GM15510 (cell line): ENCODE results near the gene VWDE.

Source experiments
- POLR2A ChIP-seq: IDR thresholded peaks from 3 replicates; pipeline ENCODE4 v1.6.1; 2011; ENCODE audit warnings: borderline replicate concordance; ENCODE audit not compliant: insufficient read length; ENCODE audit errors: extremely low read depth

The VWDE gene

DNA sequence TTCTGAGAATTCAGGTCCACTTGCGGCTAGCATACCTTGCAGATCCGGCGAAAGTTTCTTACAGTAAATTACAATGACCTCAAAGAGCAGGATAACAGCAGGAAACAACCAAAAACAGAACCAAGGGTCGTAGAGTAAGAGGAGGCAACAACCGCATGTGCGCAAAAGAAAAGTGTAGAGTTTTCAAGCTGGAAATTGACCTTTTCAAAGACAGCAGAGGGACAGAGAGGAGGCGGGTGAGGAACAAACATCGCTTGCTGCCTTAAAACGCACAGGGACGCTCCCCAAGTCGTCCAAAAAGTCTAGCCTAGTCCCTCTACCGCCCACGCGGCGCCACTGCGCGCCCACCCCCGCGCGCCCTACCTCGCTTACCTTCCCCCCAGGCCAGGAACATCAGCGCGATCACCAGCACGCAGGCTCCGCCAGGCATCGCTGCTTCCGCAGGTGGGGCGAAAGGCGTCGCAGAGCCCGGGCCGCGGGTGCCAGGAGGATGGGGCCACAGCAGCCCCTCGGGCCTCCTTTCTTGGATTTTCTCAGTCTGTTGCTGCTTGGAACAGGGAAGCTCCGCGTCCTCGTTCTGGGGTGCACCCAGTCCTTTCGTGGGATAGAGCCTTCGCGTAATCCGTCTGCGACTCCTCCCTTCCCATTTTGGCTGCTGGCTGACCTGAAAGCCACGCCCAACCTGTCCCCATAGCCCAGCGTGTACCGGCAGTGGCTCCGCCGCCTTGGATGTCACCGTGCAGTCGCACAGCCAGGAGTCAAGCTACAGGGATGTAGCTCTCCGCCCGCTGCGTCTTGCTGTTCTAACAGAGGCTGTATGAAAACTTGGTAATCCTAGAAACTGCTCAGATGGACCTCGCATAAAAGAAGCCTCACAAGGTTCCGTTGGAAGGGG, at the start of gene VWDE:
Gene VWDE (minus strand): TSS at position 579 of the 895 bp plus-strand sequence. CDS start 149 bp downstream, at position 430.
- TF ChIP-seq POLR2A = no peak

DNA sequence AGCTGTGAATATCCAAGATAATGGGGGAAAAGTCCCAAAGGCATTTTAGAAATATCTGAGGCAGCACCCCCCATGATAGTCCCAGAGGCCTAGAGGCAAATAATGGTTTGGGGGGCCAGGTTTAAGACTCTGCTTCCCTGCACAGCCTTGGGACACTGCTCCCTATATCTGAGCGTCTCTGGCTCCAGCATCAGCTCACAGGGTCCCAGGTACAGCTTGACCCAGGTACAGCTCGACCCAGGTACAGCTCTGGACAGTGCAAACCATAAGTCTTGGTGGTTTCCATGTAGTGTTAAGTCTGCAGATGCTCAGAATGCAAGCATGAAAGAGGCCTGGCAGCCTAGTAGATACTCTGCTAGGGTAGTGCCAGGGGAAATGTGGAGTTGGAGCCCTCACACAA, 47.0 kb upstream of the VWDE start:
- no peak for TF ChIP-seq POLR2A

DNA sequence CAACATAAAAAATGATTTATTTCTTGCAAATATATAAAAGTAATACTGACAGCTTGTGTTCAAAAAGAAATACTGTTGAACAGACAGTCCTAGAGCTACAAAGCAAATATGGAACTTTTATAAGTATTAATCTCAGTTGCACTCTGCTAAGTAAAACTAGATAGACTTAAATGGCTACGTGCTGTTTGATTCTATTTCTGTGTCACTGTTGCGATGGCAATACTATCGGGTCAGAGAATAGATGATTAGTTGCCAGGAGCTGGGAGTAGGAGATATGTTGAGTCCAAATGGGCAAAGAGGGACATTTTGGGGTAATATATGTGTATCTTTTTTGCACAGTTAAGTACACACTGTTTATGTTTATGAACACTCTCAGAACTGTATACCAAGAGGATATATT, 41.1 kb upstream of the VWDE start:
- no peak for TF ChIP-seq POLR2A

DNA sequence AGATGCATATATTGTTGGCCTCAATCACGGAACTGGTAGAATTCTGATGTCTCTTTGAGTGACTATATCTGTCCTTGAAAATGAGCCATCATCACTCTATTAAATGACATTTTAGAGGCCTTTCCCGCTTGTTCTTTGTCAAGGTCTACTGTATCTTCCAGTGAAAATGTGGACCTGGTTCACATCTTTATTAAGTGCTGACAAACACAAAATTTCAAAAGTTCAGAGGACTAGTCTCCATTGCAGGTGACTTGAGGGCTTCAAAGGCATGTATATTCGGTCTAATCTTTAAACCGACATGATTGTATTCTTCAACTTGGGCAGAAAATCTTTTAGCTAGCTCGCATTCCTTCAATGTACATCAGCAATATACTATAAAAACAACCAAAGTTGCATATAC, 36.6 kb upstream of the VWDE start:
- TF ChIP-seq POLR2A = no peak

DNA sequence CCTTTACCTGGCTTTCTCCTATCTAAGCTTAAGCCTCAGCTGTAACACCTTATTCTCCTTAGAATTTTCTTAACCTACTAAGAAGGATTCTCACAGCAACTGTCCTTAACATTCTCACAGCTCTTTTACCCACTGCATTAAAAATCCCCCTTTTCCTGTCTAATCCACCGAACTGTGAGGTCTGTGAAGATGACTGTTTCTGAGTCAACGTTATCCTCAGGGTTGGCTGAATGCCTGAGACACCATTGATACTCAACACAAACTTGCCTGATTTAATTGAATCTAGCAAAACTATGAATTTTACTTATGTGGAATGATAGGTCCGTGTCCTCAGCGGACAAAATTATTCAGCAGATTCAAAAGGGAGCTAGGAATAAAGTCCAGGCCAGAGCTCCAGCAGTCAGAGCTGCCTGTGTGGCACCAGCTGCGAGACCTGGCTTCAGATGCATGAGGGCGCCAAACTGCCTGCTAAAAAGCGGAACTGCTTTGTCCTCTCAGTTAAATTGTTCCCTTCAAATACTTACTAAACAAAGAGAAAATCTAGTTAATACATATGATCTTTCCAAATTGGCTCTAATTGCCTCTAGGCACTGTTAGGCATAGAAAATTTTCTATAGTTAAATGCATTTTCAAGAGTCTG, 33.4 kb upstream of the VWDE start:
- no peak for TF ChIP-seq POLR2A

DNA sequence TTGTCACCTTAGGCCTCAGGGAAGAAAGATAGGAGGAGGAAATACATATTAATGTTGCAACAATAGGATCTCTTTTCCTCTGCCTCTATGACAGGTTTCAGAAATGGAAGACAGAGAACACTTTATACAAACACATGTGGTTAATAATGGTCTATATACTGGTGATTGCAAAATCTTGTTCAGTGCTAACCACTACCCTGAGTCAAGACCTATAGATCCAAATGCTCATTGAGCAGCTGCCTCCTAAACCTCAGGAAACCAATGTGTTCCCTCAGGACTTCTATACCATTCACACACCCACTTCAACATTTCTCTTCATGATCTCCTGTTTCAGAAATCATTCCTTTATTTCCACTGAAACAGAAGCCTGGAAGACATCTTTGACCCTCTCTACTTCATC, 32.5 kb upstream of the VWDE start:
- TF ChIP-seq POLR2A = no peak

DNA sequence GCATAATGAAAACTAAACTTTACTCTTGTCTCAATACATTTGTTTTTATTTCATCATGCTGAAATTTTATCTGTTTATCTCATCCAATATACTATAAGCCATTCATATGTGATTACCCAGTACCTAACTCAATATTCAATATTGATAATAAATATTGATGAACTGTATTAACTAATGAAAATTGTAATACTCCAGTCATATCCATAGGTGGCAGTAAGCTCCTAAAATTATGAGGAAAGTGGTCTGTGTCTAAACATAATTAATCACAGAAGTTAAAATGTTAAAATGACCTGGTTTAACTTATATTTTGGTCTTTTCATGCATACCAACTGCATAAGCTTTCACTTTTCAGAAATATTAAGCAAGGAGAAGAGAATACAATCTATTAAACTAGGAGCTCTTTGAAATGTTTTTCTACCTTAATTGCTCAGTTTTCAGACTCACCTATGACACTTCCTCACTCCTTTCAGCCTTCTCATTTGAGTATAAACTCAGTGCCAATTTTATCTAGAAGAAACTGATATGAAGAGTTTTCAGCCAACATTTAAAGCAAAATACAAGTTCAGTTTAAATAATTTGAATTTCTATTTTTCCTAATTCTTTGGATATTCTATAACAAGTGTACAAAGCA, 30.5 kb upstream of the VWDE start:
- TF ChIP-seq POLR2A = no peak

DNA sequence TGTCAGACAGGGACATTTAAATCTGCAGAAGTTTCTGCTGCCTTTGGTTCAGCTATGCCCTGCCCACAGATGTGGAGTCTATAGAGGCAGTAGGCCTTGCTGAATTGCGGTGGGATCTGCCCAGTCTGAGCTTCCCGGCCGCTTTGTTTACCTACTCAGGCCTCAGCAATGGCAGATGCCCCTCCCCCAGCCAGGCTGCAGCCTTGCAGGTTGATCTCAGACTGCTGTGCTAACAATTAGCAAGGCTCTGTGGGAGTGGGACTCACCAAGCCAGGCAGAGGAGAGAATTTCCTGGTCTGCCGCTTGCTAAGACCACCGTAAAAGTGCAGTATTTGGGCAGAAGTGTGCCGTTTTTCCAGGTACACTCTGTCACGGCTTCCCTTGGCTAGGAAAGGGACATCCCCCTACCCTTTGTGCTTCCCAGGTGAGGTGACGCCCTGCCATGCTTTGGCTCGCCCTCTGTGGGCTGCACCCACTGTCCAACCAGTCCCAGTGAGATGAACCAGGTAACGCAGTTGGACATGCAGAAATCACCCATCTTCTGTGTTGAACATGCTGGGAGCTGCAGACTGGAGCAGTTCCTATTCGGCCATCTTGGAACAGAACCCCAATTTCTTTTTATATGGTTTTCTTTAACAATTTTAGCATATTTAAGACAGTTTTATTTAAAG, 28.4 kb upstream of the VWDE start:
- no peak for TF ChIP-seq POLR2A

DNA sequence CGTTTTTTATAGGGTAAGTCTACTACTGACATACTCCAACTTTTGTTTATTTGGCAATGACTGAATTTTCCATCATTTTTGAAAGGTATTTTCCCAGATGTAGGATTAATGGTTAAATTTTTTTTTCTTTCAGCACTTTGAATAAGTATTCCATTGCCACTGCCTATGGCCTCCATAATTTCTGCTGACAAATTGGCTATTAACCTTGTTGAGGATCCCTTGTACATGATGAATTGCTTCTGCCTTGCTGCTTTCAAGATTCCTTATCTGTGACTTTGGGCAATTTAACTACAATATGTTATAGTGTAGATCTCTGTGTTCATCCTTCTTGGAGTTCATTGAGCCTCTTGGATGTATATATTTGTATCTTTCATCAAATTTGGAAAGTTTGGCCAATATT, 21.6 kb upstream of the VWDE start:
- TF ChIP-seq POLR2A = no peak

DNA sequence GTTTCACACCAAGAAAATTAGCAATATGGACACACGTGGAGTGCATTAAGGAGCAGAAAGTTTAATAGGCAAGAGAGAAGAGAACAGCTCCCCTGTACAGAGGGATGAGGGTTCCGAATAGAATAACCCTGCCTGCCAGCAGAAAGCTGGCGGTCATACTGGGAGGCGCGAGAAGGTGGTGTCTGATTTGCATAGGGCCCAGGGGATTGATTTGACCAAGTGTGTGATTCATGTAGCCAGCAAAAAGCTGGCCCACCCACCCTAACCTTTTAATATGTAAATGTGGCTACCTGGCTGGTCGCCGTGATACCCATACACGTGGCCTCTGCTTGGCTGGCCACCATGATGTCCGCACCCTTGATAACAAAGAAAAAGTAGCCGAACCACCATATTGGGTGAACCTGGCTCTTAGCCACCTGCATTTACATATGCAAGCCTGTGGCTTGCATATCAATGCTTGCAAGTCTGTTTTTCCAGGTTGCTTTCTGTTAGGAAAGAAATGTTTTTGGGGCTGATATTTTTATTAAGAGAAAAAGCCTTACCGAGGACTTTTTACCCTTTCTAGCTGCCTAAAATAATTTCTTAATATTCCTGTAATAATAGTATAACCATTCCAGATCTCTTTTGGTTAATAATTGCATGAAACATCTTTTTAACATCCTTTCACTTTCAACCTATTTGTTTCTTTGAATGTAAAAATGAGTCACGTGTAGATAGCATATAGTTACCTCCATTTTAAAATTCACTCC, 20.5 kb upstream of the VWDE start:
- TF ChIP-seq POLR2A = no peak

DNA sequence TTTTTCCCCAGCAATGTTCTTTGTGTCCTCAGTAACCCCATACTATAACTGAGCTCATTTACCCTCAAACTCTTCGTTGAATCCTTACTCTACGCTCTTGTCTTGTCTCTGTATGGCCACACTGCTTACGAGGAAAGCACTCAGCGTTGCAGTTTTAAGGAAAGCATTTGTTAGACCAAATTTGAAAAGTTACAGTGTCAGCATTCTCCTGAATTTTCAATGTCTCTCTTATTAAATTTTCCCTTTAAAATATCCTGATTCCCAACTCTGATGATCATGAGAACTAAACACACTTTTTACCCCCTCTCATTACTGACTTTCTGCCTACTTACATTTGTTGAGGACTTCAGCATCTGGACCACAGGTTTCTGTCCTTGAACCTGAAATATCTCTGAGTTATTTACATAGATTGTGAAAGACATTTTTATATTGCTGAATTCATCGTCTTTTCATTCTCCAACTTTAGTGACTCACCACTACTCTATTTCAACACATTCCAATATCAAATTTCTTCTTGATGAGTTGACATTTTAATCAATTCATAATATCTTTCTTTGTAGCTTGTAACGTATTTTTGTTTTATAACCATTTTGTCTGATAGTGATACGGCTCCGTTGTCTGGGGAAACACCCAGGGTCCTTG, 19.8 kb upstream of the VWDE start:
- TF ChIP-seq POLR2A = no peak

DNA sequence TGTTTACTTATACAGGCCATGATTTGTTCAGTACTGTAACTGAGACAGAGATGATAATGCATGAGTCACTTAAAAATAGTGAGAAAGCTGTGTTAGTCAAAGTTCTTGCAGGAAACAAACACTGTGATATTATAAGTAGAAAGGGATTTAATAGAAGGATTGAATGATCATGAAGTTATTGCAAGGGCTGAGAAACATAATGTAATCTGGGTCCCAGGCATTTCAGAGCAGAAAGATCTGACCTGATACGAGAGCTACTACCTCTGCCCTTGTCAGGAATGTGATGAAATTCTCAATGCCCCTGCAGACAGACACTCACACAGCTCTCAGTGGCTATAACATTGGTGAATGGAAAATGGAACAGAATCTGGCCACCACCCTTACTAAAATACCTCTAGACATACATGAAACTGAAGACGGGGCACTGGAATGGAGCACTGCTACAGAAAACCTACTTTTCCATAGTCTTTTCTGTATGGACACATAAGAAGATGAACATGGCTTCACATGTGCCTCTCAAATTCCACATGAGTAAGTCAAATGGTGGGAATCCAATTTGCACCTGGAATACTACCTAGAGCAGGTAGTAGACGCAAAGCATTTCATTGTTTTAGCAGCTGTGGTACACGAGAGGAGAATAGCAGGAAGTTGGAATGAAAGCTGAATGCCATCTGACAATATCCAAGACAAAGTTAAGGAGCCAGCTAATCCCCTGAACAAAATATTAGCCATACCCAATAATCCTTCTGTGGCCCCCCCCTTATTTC, 19.1 kb upstream of the VWDE start:
- TF ChIP-seq POLR2A = no peak

DNA sequence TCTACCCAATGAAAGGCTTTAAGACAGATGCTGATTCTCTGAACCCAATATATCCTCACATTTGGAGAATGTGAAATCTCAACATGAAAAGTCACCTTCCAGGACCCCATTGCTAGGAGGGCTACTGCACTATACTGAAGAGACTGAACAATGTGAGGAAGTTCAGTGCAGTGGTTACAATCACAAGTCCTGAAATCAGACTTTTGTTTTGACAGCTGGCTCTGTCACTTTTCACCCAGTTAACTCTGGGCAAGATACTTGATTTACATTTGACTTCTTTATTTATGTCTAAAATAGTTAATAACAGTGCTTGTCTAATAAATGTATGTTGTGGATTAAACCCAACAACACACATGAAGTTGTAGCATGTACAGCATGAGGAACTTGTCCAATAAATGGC, 14.8 kb upstream of the VWDE start:
- TF ChIP-seq POLR2A = no peak
